Ammon's horn (tissue), 1 donor: Measurements from ENCODE around the gene CBX1.
"Not testable (repeated sequence)": the region's sequence is repeated elsewhere in the genome, so short reads cannot be mapped to it uniquely, and the experiment has no call there.

Source experiments
- DNase-seq: peaks from one replicate; pipeline ENCODE4 v3.0.0-alpha.2; 2016; ENCODE audit warnings: low spot score

Gene CBX1

GRCh38 chr17:48123111-48123510 lies 21.8 kb upstream of the CBX1 start:
- DNase-seq: peak; percentile 87

- DNase-seq: no peak
These were observed 21.4 kb upstream of the CBX1 start for GRCh38 chr17:48122665-48123045.

DNA sequence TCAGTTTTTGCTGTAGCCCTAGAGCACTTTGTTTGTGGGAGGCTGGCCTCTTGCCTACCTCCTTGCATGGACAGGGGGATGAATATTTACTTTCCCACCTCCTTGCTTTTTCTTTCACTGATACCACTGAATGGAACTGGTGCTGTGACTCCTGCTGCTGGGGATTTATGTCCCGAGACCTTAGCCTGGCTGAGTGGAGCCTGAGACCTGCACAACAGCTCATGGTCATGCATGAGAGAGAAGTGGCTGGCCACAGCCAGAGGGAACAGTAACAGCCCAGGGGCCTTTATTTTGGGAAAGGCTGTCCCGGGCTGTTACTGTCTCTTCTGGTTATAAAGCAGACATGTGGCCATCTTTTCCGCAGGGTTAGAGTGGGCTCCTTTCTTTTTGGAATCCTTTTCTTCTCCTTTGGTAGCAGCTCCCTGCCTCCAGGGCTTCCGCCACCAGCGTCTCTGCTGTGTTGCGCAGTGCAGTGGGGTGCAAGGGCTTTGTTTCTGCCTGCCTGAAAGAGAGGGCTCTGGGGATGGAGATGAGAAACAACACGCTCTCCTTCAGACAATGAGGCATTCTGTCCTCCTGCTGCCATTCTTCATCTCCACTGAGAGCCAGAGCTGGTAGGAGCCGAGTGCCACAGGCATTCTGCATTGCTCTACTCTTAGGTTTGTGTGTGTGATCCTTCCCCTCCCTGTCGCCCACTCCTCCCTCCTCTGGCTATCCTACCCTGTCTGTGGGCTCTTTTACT lies 20.8 kb upstream of the CBX1 start:
- DNase-seq: peak; percentile 80

GRCh38 chr17:48113201-48113676 lies 12.0 kb upstream of the CBX1 start:
- DNase-seq: peak; percentile 65

- no peak for DNase-seq
These were observed 10.6 kb upstream of the CBX1 start for GRCh38 chr17:48111937-48112241.

- no peak for DNase-seq
These were observed 9.5 kb upstream of the CBX1 start for GRCh38 chr17:48110761-48111160.

GRCh38 chr17:48107137-48108055 lies 6.1 kb upstream of the CBX1 start, which contains the start of gene SNX11:
TSS of gene SNX11 (plus strand) at chr17:48107766. CDS start at chr17:48112044, 4,278 bp downstream.
- DNase-seq: peak; percentile 96

DNA sequence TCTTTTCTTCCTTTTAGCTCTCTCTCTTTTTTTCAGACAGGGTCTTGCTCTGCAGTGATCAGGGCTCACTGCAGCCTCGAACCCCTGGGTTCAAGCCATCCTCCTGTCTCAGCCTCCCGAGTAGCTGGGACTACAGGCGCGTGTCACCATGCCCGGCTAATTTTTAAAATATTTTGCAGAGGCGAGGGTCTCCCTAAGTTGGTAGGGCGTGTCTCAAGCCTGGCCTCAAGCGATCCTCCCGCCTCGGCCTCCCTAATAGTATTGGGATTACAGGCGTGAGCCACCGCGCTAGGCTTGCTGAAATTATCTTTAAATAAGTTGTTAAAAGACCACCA lies 5.5 kb upstream of the CBX1 start:
- DNase-seq: no peak

DNA sequence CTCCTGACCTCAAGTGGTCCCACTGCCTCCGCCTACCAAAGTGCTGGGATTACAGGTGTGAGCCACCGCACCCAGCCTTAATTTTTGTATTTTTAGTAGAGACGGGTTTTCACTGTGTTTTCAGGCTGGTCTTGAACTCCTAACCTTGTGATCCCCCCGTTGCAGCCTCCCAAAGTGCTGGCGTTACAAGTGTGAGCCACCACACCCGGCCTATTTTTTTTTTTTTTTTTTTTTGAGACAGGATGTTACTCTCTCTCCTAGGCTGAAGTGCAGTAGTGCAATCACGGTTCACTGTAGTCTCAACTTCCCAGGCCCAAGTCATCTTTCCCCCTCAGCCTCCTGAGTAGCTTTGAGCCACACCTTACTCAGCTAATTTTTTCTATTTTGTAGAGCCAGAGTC lies 3.2 kb upstream of the CBX1 start:
- no peak for DNase-seq

- DNase-seq: peak; percentile 37
These were observed 1.8 kb upstream of the CBX1 start for GRCh38 chr17:48102798-48103715.

DNA sequence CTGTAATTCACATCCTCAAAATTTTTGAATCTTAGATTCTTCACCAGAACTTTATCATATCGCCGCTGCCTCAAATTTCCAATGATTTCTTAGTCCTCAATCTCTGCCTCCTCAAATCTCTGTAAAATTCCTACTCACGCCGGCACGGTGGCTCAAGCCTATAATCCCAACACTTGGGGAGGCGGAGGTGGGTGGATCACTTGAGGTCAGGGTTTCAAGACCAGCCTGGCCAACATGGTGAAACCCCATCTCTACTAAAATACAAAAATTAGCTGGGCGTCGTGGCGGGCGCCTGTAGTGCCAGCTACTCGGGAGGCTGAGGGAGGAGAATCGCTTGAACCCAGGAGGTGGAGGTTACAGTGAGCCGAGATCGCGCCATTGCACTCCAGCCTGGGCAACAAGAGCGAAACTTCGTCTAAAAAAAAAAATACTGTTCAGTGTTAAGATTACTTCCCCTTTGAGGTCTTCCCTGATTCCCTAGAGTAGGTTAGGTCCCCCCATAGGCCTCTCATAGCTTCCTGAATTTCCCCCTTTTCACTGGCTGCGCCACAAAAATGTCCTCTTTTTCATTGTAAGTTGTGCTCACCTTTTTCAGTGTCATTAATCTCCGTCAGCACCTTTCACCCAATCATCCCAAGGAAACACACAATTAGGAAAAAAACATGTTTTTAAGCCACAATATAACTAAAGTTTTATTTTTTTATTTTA lies 919 bp upstream of the CBX1 start:
- DNase-seq: no peak

GRCh38 chr17:48100591-48101011 lies 677 bp downstream of the CBX1 start:
- DNase-seq: peak; percentile 36

GRCh38 chr17:48100160-48100559 lies 1.1 kb downstream of the CBX1 start:
- DNase-seq: no peak

DNA sequence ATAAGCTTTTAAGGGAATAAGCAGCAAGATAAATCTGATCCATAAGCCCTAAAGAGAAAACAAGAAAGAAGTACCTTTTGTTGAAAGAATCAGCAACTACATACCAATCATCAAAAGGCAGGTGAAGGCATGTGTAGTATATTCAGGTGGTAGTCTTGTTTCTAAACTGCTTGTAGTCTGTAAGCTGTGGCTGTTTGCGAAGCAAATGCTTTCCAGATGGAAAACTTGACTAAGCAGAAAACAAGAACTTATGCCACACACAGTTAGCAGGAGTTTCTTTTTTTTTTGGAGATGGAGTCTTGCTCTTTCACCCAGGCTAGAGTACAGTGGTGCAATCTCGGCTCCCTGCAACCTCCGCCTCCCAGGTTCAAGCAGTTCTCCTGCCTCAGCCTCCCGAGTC lies 5.7 kb downstream of the CBX1 start:
- DNase-seq: no peak

- DNase-seq: no peak
These were observed 7.8 kb downstream of the CBX1 start for GRCh38 chr17:48093341-48094045.

DNA sequence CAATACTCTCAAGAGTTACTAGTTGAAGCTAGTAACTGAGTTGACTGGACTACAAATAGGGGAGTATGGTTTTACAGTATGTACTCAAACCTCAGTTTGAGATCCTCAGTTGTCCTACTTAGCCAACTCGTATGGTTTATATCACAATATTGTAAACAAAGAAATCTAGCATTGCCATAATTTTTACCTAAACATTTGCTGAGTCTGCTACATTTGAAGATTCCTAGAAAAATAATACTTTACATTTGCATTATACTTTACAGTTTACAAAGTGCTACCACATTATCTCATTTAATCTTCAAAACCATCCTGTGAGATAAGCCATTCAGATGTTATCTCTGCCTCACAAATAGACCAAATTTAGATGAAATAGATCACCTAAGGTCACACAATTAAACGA lies 16.3 kb downstream of the CBX1 start:
- no peak for DNase-seq

- no peak for DNase-seq
These were observed 19.4 kb downstream of the CBX1 start for GRCh38 chr17:48081858-48082257.

GRCh38 chr17:48077152-48077551 lies 24.1 kb downstream of the CBX1 start:
- not testable (repeated sequence) for DNase-seq

DNA sequence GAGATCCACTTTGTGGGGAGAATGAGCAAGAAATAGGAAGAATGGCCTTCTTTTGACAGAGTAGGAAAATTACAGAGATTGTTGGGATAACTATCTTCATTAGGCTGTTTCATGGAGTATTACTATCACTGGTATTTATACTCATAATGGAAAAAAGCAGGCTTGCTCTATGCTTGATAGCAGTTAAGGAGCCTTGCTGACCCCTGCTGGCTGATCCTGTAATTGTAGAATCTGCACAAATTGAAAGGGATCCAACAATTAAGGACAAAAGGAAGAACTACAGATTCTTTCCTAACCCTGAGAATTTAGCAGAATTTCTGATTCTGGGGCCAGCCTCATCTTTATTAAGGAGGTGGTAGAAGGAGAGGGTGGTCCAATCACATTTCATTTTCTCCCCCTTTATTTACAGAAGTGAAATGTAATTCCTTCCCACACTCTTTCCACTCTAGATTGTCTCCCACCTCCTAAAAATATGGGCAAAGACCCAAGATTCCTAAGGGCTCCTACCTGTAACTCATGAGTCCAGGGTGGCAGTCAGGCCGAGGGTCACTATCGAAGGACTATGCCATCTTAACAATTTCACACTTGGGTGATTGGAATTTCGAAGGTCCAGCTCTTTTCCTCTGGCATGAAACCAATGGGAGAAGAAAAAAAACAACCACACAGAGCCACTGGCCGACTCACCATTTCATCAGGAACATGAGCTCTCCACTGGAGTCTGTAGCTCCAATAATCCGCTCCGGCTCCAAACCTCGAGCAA lies 26.8 kb downstream of the CBX1 start:
- peak; percentile 82 for DNase-seq

GRCh38 chr17:48073566-48074094 lies 27.6 kb downstream of the CBX1 start:
- DNase-seq: not testable (repeated sequence)
